ACC112 (cell line): ENCODE data around the gene SNAI3.

ENCODE experiments used
- H2AFZ ChIP-seq: fragments of 200-600 bp; sonication (generic); one replicate; pipeline ENCODE4 v1.6.0; 2017; ENCODE audit warnings: antibody characterized with exemption, low read length; ENCODE audit not compliant: unreplicated experiment
- H3K27ac ChIP-seq: fragments of 200-600 bp; sonication (generic); 2 replicates; pipeline ENCODE4 v1.5.1; 2014; ENCODE audit warnings: low read depth, mild to moderate bottlenecking, antibody characterized with exemption, low read length, moderate library complexity
- H3K27me3 ChIP-seq: fragments of 200-600 bp; sonication (generic); 2 replicates; pipeline ENCODE4 v1.6.1; 2014; ENCODE audit warnings: mild to moderate bottlenecking, antibody characterized with exemption, low read length, moderate library complexity, mixed read lengths; ENCODE audit not compliant: insufficient read depth
- H3K36me3 ChIP-seq: fragments of 200-600 bp; sonication (generic); 2 replicates; pipeline ENCODE4 v1.6.1; 2016; ENCODE audit warnings: mild to moderate bottlenecking, antibody characterized with exemption, low read length, moderate library complexity, mixed read lengths; ENCODE audit not compliant: insufficient read depth
- H3K4me1 ChIP-seq: fragments of 200-600 bp; sonication (generic); one replicate; pipeline ENCODE4 v1.6.1; 2016; ENCODE audit warnings: low read length, mixed read lengths; ENCODE audit not compliant: insufficient read depth, unreplicated experiment, control insufficient read depth
- H3K4me3 ChIP-seq: fragments of 200-600 bp; sonication (generic); 2 replicates; pipeline ENCODE4 v1.5.1; 2014; ENCODE audit warnings: mild to moderate bottlenecking, low read depth, low read length
- H3K79me2 ChIP-seq: fragments of 200-600 bp; sonication (generic); one replicate; pipeline ENCODE4 v1.6.0; 2016; ENCODE audit warnings: low read length; ENCODE audit not compliant: control insufficient read depth, unreplicated experiment, insufficient read depth

The SNAI3 gene

DNA sequence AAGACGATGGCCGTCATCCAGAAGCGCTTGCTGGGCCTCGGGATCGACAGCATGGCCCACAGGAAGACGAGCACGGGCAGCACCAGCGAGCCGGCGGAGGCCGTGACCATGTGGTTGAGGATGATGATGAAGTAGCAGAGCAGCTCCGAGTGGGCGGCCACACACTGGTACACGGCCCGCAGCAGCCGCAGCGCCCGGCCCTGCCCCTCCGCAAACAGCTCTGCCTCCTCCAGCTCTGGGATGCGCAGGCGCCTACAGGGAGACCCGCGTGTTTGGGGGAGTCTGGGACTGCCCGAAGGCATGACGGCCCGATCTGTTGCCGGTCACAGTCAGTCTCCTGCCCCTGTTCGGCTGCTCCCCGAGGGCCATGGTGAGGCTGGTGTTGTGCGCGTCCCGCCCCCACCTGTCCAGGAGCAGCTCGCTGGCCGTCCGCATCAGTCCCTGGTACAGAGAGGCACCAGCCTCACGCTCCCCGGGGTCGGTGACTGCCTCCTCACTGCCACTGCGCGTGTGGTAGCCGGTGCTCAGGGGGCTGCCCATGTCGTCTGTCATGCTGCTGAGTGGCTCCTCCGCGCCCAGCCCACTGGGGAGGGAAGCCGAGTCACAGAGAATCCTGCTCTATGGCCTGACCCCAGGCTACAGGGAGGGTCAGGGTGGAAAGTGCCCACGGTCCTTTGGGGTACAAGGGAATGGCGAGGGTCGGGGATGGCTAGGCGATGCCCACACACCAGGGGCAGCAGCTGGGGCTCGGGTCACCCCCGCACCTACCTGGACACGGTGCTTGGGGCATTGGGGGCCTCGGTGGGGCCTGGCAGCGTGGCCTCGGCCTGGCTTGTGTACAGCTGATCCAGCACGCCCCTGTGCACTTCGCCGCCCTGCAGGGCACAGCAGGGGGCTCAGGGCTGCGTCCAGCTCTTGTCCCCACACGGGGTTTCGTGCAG is 35.8 kb upstream of the SNAI3 start:
- H3K27ac ChIP-seq, result no peak overlapping the region
- H2AFZ ChIP-seq, result no peak overlapping the region
- no peaks in the 10 kb centered on the region for H3K27me3 ChIP-seq
- peaks cover 28% of the 10 kb centered on the region; the same call in 1 of the 2 replicates for H3K36me3 ChIP-seq
- H3K4me1 ChIP-seq, result no peaks in the 10 kb centered on the region
- no peaks in the 10 kb centered on the region for H3K79me2 ChIP-seq
- no peak overlapping the region for H3K4me3 ChIP-seq

DNA sequence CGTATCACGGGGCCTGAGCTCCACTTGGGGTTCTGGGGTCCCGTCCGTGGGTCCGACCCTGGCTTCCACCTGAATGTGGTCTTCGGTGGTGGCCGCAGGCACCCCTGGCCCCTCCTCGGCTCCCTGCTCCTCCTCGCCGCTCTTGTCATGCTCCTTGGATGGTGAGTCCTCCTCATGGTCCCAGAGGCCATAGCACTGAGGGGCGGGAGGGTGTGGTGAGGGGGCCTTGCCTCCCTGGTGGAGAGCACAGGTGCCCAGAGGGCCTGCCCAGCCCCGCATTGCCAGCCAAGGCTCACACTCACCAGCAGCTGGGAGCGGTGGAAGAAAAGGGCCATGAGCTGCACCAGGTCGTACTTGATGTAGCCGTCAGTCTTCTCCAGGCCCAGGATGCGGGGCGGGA is 34.9 kb upstream of the SNAI3 start:
- Histone ChIP-seq H3K79me2 (no peaks in the 10 kb centered on the region), H2AFZ (no peak overlapping the region), H3K27me3 (no peaks in the 10 kb centered on the region), H3K4me3 (no peak overlapping the region), H3K4me1 (no peaks in the 10 kb centered on the region), H3K27ac (no peak overlapping the region), H3K36me3 (peaks cover 31% of the 10 kb centered on the region; the same call in 1 of the 2 replicates)

GRCh38 chr16:88720396-88720970 is 34.2 kb upstream of the SNAI3 start:
- H3K79me2 ChIP-seq, result no peaks in the 10 kb centered on the region
- peaks cover 31% of the 10 kb centered on the region; the same call in 1 of the 2 replicates for H3K36me3 ChIP-seq

DNA sequence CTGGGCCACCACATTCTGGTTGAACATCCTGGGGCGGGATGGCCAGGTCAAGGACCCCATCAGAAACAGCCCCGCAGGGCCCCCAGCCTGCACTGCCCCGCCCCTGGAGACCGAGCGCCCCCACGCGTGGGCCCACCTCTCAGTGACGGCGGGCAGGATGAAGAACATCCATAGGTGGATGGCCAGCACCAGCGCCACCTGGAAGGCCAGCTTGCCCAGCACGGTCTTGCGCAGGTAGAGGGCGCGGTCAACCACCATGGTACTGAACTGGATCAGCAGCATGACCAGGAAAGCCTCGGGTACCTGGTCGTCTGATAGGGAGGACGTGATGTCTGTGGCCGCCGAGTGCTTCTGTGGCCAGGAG is 33.6 kb upstream of the SNAI3 start:
- H3K36me3 ChIP-seq, result peaks cover 31% of the 10 kb centered on the region; the same call in 1 of the 2 replicates
- no peaks in the 10 kb centered on the region for H3K4me1 ChIP-seq
- no peaks in the 10 kb centered on the region for H3K27me3 ChIP-seq
- no peaks in the 10 kb centered on the region for H3K79me2 ChIP-seq
- no peak overlapping the region for H3K4me3 ChIP-seq
- no peak overlapping the region for H3K27ac ChIP-seq
- H2AFZ ChIP-seq, result no peak overlapping the region

More at GRCh38 chr16:88720396-88720970, 34.2 kb upstream of the SNAI3 start:
- Histone ChIP-seq H3K27ac (no peak overlapping the region), H3K4me1 (no peaks in the 10 kb centered on the region), H3K27me3 (no peaks in the 10 kb centered on the region), H2AFZ (no peak overlapping the region), H3K4me3 (no peak overlapping the region)

GRCh38 chr16:88719267-88719932 is 33.1 kb upstream of the SNAI3 start:
- Histone ChIP-seq H3K79me2 (no peaks in the 10 kb centered on the region), H3K4me3 (no peak overlapping the region), H3K36me3 (peaks cover 31% of the 10 kb centered on the region; the same call in 1 of the 2 replicates), H3K27me3 (no peaks in the 10 kb centered on the region), H3K4me1 (no peaks in the 10 kb centered on the region), H2AFZ (no peak overlapping the region), H3K27ac (no peak overlapping the region)

DNA sequence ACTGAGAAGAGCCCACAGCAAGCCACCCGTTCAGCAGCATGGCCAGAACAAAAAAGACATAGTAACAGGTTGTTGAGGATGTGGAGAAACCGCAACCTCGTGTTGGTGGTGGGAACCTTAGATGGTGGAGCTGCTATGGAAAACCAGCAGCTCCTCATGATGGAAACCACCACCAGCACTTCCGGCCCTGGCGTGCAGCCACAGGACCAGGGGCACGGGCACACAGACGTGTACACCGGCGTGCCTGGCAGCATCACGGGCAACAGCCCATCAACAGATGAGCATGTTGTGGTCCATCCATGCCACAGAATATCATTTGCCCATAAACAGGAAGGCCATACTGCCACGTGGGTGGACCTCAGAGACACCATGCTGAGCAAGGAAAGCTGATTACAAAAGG is 31.9 kb upstream of the SNAI3 start:
- Histone ChIP-seq H3K27me3 (no peaks in the 10 kb centered on the region), H2AFZ (no peak overlapping the region), H3K27ac (no peak overlapping the region), H3K79me2 (no peaks in the 10 kb centered on the region), H3K4me1 (no peaks in the 10 kb centered on the region), H3K4me3 (no peak overlapping the region), H3K36me3 (peaks cover 30% of the 10 kb centered on the region; the same call in 1 of the 2 replicates)

- Histone ChIP-seq H3K4me1 (no peaks in the 10 kb centered on the region), H3K36me3 (peaks cover 28% of the 10 kb centered on the region; the same call in 1 of the 2 replicates), H2AFZ (no peak overlapping the region)
These were observed 30.3 kb upstream of the SNAI3 start for GRCh38 chr16:88716601-88717001.

GRCh38 chr16:88716201-88716600 is 29.9 kb upstream of the SNAI3 start:
- peaks cover 5% of the 10 kb centered on the region for H3K79me2 ChIP-seq
- H3K27me3 ChIP-seq, result no peaks in the 10 kb centered on the region
- no peak overlapping the region for H3K4me3 ChIP-seq
- no peak overlapping the region for H2AFZ ChIP-seq
- H3K36me3 ChIP-seq, result peaks cover 26% of the 10 kb centered on the region; the same call in 1 of the 2 replicates
- no peaks in the 10 kb centered on the region for H3K4me1 ChIP-seq
- H3K27ac ChIP-seq, result no peak overlapping the region

More at GRCh38 chr16:88716601-88717001, 30.3 kb upstream of the SNAI3 start:
- Histone ChIP-seq H3K4me3 (no peak overlapping the region), H3K27me3 (no peaks in the 10 kb centered on the region), H3K27ac (no peak overlapping the region), H3K79me2 (peaks cover 5% of the 10 kb centered on the region)

DNA sequence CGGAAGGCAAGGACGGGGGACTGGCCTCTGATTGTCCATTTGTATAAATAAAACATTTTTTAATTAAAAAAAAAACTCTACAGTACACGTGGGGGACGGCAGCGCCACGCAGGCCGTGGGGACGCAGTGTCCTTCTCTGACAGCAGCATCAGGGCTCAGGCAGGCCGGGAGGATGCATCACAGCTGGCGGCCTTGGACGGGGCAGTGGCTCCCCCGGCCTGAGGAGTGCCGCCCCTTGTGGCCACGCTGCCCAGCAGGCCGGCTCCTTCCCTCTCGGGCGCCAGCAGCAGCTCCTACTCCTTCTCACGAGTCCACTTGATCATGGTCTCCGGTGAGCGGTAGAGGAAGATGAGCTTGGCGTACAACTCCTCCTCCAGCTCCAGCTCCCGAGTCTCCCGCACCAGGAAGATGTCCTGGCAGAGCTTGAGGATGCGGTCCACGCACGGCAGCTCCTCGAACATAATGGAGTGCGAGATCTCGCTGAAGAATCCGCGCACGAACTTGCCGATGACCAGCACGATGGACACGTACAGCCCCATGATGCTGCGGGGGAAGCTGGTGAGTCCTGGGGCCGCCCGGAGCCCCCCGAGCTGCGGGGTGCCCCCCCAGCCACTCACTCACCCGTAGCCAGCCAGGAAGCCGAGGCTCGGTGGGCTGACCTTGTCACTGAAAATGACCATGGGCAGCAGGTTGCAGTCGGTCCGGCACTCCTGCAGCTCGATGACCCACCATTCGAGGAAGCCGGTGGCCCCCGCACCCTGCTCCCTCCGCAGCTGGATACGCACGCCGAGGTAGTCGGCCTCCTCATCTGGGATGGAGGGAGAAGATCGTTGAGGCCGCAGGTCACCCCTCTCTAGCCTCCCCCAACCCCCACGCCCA is 29.2 kb upstream of the SNAI3 start:
- peaks cover 19% of the 10 kb centered on the region; the same call in 1 of the 2 replicates for H3K36me3 ChIP-seq

More for the DNA sequence above, 29.2 kb upstream of the SNAI3 start:
- Histone ChIP-seq H3K4me3 (no peak overlapping the region), H3K4me1 (no peaks in the 10 kb centered on the region), H2AFZ (no peak overlapping the region), H3K79me2 (peaks cover 5% of the 10 kb centered on the region), H3K27ac (no peak overlapping the region), H3K27me3 (no peaks in the 10 kb centered on the region)
